NCI-H2081 treated with DMSO at 0.1 percent for 48 hours (cell line): ENCODE results near the gene BAG3.
"Not testable (repeated sequence)": the region's sequence is repeated elsewhere in the genome, so short reads cannot be mapped to it uniquely, and the experiment has no call there.

Experiments
- DNase-seq: peaks from one replicate; lab custom pipeline; 2025; lab: John Stamatoyannopoulos, UW

The BAG3 gene

GRCh38 chr10:119640875-119641526, 10.2 kb upstream of the BAG3 start:
- DNase-seq = no peak

GRCh38 chr10:119642556-119643111, 8.5 kb upstream of the BAG3 start:
- no peak for DNase-seq

- no peak for DNase-seq
These were observed 7.6 kb upstream of the BAG3 start for GRCh38 chr10:119643306-119644204.

- no peak for DNase-seq
These were observed 6.9 kb upstream of the BAG3 start for GRCh38 chr10:119644205-119644814.

DNA sequence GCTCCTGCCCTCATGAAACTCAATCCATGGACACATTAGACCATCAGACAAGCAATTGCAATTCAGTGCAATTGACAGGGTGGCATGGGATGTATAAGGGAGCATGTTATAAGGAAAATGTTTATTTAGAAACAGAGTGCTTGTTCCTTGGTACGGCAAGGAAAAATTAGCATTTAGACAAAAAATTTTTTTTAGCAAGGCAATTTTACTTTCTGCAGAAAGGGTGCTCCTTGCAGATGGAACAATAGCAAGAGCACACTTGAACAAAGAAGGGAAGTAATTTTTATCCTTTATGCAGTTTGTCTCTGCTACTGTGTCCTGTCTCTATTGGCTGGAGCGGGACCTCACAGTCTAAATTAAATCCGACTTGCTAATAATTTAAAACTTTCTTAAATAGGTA, 6.2 kb upstream of the BAG3 start:
- no peak for DNase-seq

- DNase-seq = no peak
These were observed 1.1 kb upstream of the BAG3 start for GRCh38 chr10:119650062-119650461.

- no peak for DNase-seq
These were observed 557 bp downstream of the BAG3 start for GRCh38 chr10:119651514-119652360.

- DNase-seq = no peak
These were observed 1.2 kb downstream of the BAG3 start for GRCh38 chr10:119652361-119652730.

DNA sequence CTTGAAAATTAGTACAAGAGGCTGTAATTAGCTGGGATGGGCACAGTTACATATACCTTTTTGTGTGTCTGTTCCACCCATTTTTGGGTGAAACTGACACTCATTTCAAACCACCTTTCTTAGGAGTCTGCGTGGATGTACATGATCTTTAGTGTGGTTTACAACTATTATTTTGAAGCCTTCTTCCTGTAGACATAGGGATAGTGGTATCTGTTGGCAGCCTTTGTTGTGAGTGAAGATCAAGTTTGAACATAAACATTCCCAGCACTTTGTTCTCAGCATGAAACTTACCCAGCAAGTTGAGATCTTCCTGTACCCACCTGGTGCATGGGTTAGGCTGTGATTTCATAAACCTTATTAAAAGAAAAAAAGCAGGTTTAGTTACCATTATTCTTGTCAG, 2.0 kb downstream of the BAG3 start:
- no peak for DNase-seq

DNA sequence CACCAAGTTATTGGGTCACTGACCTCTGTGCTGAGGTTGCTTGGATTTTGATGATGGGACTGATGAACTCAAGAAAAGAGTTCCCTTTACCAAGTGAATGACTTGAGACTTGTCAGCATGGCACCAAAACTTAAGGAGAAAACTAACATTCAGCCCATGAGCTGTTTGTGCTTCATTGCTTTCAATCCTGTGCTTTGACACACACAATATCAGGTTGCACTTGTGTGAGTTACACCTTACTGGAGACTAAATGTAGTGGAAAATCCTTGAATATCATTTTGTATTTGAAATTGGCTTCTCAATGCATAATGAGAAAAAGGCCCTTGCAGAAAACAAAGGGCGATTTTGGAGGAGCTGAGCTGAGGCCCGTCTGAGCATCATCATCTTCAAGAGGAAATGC, 2.7 kb downstream of the BAG3 start:
- DNase-seq = no peak

- DNase-seq = no peak
These were observed 3.4 kb downstream of the BAG3 start for GRCh38 chr10:119654540-119654939.

- DNase-seq = no peak
These were observed 4.4 kb downstream of the BAG3 start for GRCh38 chr10:119655566-119656001.

DNA sequence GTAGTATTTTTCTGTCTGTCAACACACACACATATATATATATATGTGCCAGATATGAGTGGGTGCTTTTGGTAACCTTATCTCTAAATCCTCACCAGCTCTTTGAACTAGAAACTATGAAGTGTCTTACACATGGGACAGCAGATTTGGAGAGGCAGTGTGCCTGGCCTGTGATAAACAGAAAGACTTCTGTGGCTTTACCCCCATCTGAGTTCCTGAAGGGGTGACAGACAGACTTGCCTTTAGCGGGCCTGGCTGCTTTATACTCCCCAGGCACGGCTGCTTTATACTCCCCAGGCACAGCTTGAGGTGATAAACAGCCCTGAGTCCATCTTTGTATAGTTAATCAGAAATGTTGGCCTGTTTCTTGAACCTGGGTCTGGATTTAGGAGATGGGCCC, 5.6 kb downstream of the BAG3 start:
- DNase-seq = no peak

GRCh38 chr10:119657725-119658124, 6.5 kb downstream of the BAG3 start:
- no peak for DNase-seq

DNA sequence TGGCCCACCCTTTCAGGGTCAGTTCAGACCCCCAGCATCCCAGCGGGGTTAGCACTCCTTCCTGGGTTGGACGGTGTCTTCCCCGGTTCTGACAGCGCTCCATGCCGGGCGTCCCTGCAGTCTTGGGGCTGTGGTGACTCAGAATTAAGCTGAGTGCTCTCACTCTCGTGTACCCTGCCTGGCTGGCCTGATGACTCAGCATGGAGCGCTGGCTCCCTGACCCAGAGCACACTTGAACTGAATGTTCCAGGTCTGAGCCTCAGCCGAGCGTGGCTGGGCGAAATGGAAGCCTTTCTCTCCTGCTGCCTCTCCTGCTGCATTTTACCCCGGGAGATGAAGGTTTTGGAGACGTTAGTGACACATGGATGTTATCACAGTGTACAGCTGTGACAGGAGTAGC, 7.1 kb downstream of the BAG3 start:
- no peak for DNase-seq

DNA sequence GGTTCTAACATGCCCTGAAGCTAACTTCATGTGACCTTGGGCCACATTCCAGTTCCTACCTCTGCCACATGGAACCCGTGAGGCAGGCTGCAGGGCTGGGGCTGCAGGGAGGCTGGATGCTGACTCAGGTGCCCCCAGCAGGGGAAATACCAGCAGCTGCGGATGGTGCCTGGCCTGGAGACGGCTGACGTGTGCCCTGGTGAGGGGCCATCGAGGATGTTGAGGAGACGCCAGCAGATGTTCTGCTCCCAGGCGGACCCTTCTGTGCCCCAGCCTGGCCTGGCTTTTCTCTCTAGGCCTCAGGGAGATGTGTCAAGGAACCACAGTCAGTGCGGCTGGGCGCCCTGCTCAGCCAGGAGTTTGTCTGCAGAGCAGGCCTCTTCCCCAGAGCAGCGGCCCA, 8.8 kb downstream of the BAG3 start:
- DNase-seq = no peak

DNA sequence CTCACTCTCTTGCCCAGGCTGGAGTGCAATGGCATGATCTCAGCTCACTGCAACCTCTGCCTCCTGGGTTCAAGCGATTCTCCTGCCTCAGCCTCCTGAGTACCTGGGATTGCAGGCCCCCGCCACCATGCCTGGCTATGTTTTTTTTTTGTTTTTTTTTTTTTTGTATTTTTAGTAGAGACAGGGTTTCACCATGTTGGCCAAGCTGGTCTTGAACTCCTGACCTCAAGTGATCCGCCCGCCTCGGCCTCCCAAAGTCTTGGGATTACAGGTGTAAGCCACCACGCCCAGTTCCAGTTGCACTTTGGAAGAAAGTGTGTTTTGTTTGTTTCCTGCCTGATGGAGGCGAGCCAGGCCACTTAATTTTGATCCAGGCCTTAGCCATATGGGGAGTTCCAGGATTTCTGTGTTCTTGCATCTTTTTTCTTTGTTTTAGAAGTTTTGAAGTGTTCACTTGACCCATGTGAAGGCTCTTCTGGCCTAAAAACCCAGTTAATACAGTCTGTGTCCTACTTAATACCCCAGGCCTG, 11.0 kb downstream of the BAG3 start:
- not testable (repeated sequence) for DNase-seq

DNA sequence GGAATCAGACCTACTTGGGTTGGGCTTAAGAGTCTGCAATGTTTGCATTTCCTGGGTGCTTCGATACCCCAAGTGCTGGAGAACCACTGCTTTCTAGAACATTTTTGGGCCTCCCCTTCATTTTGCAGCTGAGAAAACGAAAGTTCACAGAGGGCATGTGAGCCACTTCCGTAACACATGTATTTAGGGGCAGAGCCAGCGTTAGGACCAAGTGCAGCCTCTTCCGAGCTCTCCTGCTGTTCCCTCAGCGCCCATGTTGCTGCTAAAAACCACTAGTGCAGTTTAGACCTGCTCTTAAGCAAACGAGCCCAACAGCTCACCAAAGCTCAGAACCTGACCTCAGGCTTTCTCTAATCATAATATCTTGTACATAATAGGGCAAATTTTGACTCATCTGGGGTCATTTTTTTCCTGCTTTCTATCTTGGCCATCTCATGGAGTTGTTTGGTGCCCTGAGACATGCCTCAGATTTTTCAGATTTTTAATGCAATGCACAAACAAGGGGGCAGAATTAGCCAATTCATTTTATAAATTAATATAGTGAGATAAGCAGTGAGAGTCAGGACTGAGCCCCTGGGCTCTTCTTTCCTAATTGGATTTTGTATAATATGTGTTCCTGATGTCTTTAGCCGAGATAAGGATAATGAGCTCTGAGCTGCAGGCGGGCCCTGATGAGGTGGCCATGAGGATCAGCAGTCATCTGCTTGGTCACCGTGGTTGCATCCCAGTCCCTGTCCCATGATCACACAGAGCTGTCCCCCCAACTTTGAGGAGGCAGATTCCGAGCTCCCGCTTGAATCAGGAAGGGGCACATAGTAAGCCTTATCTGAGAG, 12.9 kb downstream of the BAG3 start:
- DNase-seq = no peak

DNA sequence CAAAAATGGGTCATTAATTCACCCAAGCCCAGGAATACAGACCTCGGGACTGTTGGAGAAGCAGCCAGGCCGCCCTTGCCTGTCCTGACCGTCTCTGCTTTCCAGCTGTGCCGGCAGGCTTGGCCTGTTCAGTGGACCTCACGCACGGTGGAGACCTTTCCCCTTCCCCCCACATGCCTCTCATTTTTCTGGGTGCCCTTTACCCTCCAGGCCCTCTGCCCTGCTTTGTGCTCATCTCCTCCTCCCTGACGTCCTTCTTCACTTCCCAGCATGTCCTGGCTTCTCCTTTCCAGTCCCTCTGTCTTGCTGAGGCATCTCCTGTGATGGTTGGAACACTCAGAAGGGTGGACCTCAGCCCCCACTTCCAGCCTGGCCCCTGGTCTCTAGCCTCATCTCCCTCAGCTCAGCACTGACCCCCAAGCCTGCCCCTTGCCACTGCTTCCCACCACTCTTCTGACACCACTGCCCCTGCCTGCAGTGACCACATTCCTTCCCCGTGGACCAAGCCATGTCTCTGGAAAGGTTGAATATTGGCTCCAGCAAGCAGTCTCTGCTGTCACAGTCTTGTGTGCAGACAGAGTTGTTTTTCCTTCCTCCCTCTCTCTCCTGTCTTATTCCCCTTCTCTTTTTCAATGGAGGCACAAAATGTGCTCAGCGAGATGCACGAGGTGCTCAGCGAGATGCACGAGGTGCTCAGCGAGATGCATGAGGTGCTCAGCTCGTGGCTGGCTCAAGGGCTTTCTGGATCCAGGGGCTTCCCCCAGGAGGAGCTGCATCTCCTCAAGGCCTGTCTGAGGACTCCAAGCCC, 14.9 kb downstream of the BAG3 start:
- no peak for DNase-seq

DNA sequence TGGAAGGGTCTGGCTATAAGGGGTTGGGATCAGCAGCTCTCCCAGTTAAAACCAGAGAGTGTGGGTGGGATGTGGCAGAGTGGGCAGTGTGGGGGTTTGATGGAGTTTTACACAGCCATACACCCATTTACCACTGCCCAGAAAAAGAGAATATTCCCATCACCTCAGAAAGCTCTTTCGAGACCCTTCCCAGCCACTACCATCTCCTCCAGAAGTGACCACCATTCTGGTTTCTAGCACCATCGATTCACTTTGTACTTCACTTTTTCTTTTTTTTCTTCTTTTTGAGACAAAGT, 15.5 kb downstream of the BAG3 start:
- no peak for DNase-seq
